H1 (cell line): ENCODE results near the gene POLR2C. TPM values are rescaled to one million over a fixed set of nuclear protein-coding genes. Genes with fewer than 3 reads are reported as not detected.

Source experiments
- ASH2L ChIP-seq: fragments of 200-600, 300-600 bp; sonication (generic); IDR thresholded peaks from one replicate; pipeline ENCODE4 v1.7.1; 2017; ENCODE audit warnings: low read length
- BRCA1 ChIP-seq: IDR thresholded peaks from 2 replicates; pipeline ENCODE4 v1.6.1; 2012; ENCODE audit warnings: low read depth, low read length, improper control_type of control experiment
- CTBP2 ChIP-seq: IDR thresholded peaks from 2 replicates; pipeline ENCODE4 v1.7.0; 2011; ENCODE audit warnings: borderline replicate concordance, mild to moderate bottlenecking, moderate library complexity, mixed read lengths, low read length; ENCODE audit not compliant: insufficient read depth, insufficient read length
- HDAC2 ChIP-seq, 2 experiments: fragments of 300-600 bp in 1 of 2; sonication (generic) in 1 of 2; IDR thresholded peaks; 2 replicates each; pipeline ENCODE4 v1.6.1; 2011 to 2012; ENCODE audit warnings: low read depth in 2 of 2, low read length in 2 of 2, mild to moderate bottlenecking in 2 of 2, moderate library complexity in 2 of 2, borderline replicate concordance in 1 of 2, inconsistent platforms in 1 of 2
- KDM5A ChIP-seq: fragments of 200-600 bp; IDR thresholded peaks from 2 replicates; pipeline ENCODE4 v1.7.1; 2012; ENCODE audit warnings: mild to moderate bottlenecking, low read length, inconsistent platforms, mixed read lengths
- SIRT6 ChIP-seq: IDR thresholded peaks from one replicate; pipeline ENCODE4 v1.7.1; 2012; ENCODE audit warnings: low read length, inconsistent platforms
- polyA plus RNA-seq, 7 experiments: library from polyadenylated mRNA; depleted of rRNA in 3 of 7; stranded (reverse) in 5 of 7; unstranded in 2 of 7; fragments of >200 nt in 5 of 7; fragments of 200-250 nt in 2 of 7; gene quantifications; 1 replicate in 5 of 7; 2 replicates in 1 of 7; 4 replicates in 1 of 7; pipeline versions ENCODE4 v1.2.1 to v1.2.3, GENCODE V29; 2011 to 2013; ENCODE audit warnings: missing spikeins in 2 of 7, mixed read lengths in 2 of 7
- total RNA-seq: library from RNA; stranded (reverse); fragmentation: NEBNext Ultra II Directional; extraction: Animal tissue kit (Norgen Biotek cat#: 25700); gene quantifications from 2 replicates; pipeline ENCODE4 v1.2.1, GENCODE V29; 2021
- TF ChIP-seq, protein P1 (sequence below): fragments of 300-600 bp; sonication (generic); IDR thresholded peaks from 2 replicates; pipeline ENCODE4 v1.7.1; 2012; ENCODE audit warnings: low read length, moderate library complexity, mild to moderate bottlenecking, inconsistent platforms; ENCODE audit not compliant: insufficient replicate concordance
- TF ChIP-seq, protein P2 (sequence below): IDR thresholded peaks from 2 replicates; pipeline ENCODE4 v1.6.1; 2012; ENCODE audit warnings: inconsistent platforms

Gene POLR2C
- total and polyA plus RNA-seq, 2 of the 8 experiments (the other 6 are each of a cell fraction or from before 2014, with no cell fraction given), result 72.5 to 132 TPM

DNA sequence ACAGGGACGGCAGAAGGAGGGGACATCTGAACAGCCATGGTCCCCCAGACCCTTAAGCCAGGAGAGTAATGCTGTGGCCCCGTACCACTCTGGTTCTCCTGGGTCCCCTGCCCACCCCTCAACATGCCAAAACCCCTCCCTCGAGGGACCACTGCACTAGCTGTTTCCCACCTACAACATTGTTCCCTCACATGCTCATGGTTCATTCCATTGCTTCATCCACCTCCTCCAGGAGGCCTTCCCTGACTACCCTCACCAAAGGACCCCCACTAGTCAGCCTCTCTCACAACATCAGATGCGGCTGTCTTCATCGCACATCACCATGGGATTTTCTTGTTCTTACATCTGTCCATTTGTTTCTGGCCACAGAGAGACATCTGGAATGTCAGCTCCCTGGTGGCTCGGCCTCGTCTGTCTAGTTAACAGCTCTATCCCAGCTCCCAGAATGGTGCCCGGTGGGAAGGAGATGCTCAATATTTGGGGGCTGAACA is 22.1 kb downstream of the POLR2C start (continued):
- TF ChIP-seq, protein P1, sequence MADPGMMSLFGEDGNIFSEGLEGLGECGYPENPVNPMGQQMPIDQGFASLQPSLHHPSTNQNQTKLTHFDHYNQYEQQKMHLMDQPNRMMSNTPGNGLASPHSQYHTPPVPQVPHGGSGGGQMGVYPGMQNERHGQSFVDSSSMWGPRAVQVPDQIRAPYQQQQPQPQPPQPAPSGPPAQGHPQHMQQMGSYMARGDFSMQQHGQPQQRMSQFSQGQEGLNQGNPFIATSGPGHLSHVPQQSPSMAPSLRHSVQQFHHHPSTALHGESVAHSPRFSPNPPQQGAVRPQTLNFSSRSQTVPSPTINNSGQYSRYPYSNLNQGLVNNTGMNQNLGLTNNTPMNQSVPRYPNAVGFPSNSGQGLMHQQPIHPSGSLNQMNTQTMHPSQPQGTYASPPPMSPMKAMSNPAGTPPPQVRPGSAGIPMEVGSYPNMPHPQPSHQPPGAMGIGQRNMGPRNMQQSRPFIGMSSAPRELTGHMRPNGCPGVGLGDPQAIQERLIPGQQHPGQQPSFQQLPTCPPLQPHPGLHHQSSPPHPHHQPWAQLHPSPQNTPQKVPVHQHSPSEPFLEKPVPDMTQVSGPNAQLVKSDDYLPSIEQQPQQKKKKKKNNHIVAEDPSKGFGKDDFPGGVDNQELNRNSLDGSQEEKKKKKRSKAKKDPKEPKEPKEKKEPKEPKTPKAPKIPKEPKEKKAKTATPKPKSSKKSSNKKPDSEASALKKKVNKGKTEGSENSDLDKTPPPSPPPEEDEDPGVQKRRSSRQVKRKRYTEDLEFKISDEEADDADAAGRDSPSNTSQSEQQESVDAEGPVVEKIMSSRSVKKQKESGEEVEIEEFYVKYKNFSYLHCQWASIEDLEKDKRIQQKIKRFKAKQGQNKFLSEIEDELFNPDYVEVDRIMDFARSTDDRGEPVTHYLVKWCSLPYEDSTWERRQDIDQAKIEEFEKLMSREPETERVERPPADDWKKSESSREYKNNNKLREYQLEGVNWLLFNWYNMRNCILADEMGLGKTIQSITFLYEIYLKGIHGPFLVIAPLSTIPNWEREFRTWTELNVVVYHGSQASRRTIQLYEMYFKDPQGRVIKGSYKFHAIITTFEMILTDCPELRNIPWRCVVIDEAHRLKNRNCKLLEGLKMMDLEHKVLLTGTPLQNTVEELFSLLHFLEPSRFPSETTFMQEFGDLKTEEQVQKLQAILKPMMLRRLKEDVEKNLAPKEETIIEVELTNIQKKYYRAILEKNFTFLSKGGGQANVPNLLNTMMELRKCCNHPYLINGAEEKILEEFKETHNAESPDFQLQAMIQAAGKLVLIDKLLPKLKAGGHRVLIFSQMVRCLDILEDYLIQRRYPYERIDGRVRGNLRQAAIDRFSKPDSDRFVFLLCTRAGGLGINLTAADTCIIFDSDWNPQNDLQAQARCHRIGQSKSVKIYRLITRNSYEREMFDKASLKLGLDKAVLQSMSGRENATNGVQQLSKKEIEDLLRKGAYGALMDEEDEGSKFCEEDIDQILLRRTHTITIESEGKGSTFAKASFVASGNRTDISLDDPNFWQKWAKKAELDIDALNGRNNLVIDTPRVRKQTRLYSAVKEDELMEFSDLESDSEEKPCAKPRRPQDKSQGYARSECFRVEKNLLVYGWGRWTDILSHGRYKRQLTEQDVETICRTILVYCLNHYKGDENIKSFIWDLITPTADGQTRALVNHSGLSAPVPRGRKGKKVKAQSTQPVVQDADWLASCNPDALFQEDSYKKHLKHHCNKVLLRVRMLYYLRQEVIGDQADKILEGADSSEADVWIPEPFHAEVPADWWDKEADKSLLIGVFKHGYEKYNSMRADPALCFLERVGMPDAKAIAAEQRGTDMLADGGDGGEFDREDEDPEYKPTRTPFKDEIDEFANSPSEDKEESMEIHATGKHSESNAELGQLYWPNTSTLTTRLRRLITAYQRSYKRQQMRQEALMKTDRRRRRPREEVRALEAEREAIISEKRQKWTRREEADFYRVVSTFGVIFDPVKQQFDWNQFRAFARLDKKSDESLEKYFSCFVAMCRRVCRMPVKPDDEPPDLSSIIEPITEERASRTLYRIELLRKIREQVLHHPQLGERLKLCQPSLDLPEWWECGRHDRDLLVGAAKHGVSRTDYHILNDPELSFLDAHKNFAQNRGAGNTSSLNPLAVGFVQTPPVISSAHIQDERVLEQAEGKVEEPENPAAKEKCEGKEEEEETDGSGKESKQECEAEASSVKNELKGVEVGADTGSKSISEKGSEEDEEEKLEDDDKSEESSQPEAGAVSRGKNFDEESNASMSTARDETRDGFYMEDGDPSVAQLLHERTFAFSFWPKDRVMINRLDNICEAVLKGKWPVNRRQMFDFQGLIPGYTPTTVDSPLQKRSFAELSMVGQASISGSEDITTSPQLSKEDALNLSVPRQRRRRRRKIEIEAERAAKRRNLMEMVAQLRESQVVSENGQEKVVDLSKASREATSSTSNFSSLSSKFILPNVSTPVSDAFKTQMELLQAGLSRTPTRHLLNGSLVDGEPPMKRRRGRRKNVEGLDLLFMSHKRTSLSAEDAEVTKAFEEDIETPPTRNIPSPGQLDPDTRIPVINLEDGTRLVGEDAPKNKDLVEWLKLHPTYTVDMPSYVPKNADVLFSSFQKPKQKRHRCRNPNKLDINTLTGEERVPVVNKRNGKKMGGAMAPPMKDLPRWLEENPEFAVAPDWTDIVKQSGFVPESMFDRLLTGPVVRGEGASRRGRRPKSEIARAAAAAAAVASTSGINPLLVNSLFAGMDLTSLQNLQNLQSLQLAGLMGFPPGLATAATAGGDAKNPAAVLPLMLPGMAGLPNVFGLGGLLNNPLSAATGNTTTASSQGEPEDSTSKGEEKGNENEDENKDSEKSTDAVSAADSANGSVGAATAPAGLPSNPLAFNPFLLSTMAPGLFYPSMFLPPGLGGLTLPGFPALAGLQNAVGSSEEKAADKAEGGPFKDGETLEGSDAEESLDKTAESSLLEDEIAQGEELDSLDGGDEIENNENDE, result no peak
- TF ChIP-seq BRCA1 (no peak), SIRT6 (no peak), KDM5A (no peak), CTBP2 (no peak), HDAC2 (IDR thresholded peaks at IDR 0.05; ENCODE audit: borderline replicate concordance in 1 of 2, low read depth in 2 of 2, low read length in 2 of 2) (no peak), ASH2L (no peak)
- TF ChIP-seq, protein P2, sequence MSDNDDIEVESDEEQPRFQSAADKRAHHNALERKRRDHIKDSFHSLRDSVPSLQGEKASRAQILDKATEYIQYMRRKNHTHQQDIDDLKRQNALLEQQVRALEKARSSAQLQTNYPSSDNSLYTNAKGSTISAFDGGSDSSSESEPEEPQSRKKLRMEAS, result no peak
